GM18951 (cell line): ENCODE data around the gene AFF2.

Experiments
- POLR2A ChIP-seq: IDR thresholded peaks from 4 replicates; pipeline ENCODE4 v1.6.1; 2011; ENCODE audit warnings: mild to moderate bottlenecking; ENCODE audit not compliant: insufficient read length, insufficient read depth; ENCODE audit errors: extremely low read depth
- in situ Hi-C: fragments of 300-500 bp; cut with MboI; formaldehyde crosslinking; loops from one replicate; pipeline ENCODE4 v1.12.0; 2022; ENCODE audit warnings: low sequenced_read_pairs, mixed read lengths, inconsistent platforms; ENCODE audit not compliant: unreplicated experiment

AFF2 gene

GRCh38 chrX:148577741-148578140 is 77.3 kb downstream of the AFF2 start:
- TF ChIP-seq POLR2A = no peak
- in situ Hi-C loops = no loop called here

GRCh38 chrX:148580016-148580415 is 79.6 kb downstream of the AFF2 start:
- in situ Hi-C loops = no loop called here

GRCh38 chrX:148582353-148582752 is 81.9 kb downstream of the AFF2 start:
- no peak for TF ChIP-seq POLR2A
- in situ Hi-C loops = no loop called here

More at GRCh38 chrX:148580016-148580415, 79.6 kb downstream of the AFF2 start:
- TF ChIP-seq POLR2A = no peak

- in situ Hi-C loops = no loop called here
- no peak for TF ChIP-seq POLR2A
These were observed 88.4 kb downstream of the AFF2 start for GRCh38 chrX:148588649-148589310.

GRCh38 chrX:148592595-148592994 is 92.2 kb downstream of the AFF2 start:
- in situ Hi-C loops = no loop called here
- no peak for TF ChIP-seq POLR2A

- no peak for TF ChIP-seq POLR2A
- in situ Hi-C loops = no loop called here
These were observed 92.7 kb downstream of the AFF2 start for GRCh38 chrX:148593146-148593545.

- in situ Hi-C loops = no loop called here
- no peak for TF ChIP-seq POLR2A
These were observed 93.6 kb downstream of the AFF2 start for GRCh38 chrX:148593987-148594386.

GRCh38 chrX:148599404-148599803 is 99.0 kb downstream of the AFF2 start:
- in situ Hi-C loops = no loop called here
- no peak for TF ChIP-seq POLR2A

- in situ Hi-C loops = no loop called here
- TF ChIP-seq POLR2A = no peak
These were observed 99.7 kb downstream of the AFF2 start for GRCh38 chrX:148600131-148600530.

GRCh38 chrX:148600581-148600980 is 100.2 kb downstream of the AFF2 start:
- in situ Hi-C loops = no loop called here

GRCh38 chrX:148601034-148601433 is 100.6 kb downstream of the AFF2 start:
- TF ChIP-seq POLR2A = no peak
- in situ Hi-C loops = no loop called here

More at GRCh38 chrX:148600581-148600980, 100.2 kb downstream of the AFF2 start:
- TF ChIP-seq POLR2A = no peak

GRCh38 chrX:148609515-148610327 is 109.3 kb downstream of the AFF2 start:
- no peak for TF ChIP-seq POLR2A
- in situ Hi-C loops = no loop called here

GRCh38 chrX:148610328-148610698 is 109.9 kb downstream of the AFF2 start:
- no peak for TF ChIP-seq POLR2A
- in situ Hi-C loops = no loop called here

- in situ Hi-C loops = no loop called here
- no peak for TF ChIP-seq POLR2A
These were observed 111.6 kb downstream of the AFF2 start for GRCh38 chrX:148611993-148612392.

- no peak for TF ChIP-seq POLR2A
- in situ Hi-C loops = no loop called here
These were observed 112.0 kb downstream of the AFF2 start for GRCh38 chrX:148612431-148612830.

- TF ChIP-seq POLR2A = no peak
- in situ Hi-C loops = no loop called here
These were observed 113.2 kb downstream of the AFF2 start for GRCh38 chrX:148613636-148614035.
